ENCODE measurements around the gene FNBP1.

DNA sequence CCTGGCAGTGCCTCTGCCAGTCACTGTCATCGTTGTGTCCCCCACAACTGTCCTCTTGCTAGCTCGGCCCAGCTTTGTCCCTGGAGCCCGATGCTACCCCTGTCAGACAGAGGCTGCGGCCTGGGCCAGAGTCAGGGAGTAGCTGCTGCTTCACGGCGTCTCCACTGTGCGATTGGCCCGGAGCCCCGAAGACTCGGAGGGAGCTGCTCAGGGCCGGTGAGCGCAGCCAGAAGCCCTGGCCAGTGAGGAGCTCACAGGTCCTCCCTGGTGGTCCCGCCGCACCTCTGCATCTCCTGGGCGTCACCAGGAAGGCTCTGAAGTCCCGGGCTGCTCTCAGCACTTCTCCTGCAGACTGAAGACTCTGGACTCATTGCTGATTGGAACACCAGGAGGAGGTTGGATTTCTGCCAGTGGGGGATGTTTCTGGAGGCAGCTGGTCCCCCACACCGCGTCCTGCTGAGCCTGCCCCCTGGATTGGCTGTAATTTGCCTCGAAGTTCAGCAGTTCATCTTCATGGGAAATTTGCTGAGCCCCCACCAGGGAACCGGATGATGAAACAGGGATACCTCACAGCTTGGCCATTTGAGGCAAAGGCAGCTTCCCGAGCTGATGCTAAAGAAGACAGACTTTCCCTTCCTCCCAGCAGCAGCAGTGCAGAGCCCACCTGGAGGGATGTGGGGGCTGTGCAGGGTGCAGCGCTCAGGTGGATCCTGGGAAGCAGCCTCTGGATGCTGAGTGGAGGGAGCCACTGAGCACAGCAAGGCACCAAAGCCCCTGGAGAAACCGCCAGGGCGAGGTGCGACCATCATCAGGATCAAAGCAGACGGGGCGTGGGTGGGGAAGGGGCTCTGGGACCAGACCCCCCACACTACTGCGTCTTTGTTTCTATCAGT, 162.1 kb downstream of the FNBP1 start:
- TF ChIP-seq CTCF (IDR thresholded peaks at IDR 0.05) (no peak), EZH2 (IDR thresholded peaks at IDR 0.05) (no peak)
